Peyer's patch (tissue), 4 donors: ENCODE measurements around the gene ANGPTL2.

ENCODE experiments used
- POLR2A ChIP-seq, 2 donors: fragments of 450-650 bp; IDR thresholded peaks; one replicate each; pipeline ENCODE4 v1.5.1; 2017; ENCODE audit warnings: antibody characterized with exemption in 2 of 2, mild to moderate bottlenecking in 2 of 2, moderate library complexity in 2 of 2
- TF ChIP-seq, protein P1 (sequence below), 6 experiments: fragments of 450-650 bp in 4 of 6; fragments of 200-600 bp in 2 of 6; sonication (generic) in 1 of 6; IDR thresholded peaks; one replicate each; pipeline ENCODE4 v1.5.1; 2017 to 2019; ENCODE audit warnings: antibody characterized with exemption in 6 of 6, mild to moderate bottlenecking in 3 of 6, moderate library complexity in 1 of 6

GRCh38 chr9:127158786-127159324, 36.4 kb upstream of the ANGPTL2 start:
- no peak for TF ChIP-seq POLR2A (IDR thresholded peaks at IDR 0.05)
- TF ChIP-seq, protein P1, sequence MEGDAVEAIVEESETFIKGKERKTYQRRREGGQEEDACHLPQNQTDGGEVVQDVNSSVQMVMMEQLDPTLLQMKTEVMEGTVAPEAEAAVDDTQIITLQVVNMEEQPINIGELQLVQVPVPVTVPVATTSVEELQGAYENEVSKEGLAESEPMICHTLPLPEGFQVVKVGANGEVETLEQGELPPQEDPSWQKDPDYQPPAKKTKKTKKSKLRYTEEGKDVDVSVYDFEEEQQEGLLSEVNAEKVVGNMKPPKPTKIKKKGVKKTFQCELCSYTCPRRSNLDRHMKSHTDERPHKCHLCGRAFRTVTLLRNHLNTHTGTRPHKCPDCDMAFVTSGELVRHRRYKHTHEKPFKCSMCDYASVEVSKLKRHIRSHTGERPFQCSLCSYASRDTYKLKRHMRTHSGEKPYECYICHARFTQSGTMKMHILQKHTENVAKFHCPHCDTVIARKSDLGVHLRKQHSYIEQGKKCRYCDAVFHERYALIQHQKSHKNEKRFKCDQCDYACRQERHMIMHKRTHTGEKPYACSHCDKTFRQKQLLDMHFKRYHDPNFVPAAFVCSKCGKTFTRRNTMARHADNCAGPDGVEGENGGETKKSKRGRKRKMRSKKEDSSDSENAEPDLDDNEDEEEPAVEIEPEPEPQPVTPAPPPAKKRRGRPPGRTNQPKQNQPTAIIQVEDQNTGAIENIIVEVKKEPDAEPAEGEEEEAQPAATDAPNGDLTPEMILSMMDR (IDR thresholded peaks at IDR 0.05) = no peak
